Endothelial cell of umbilical vein (primary cell): ENCODE results near the gene APRT. TPM values are rescaled to one million over a fixed set of nuclear protein-coding genes. Genes with fewer than 3 reads are reported as not detected.

ENCODE experiments used
- BruUV-seq: library from RNA; stranded (reverse); fragments of 400-500 nt; replicated peaks from 2 replicates; lab custom pipeline; 2021; lab: Mats Ljungman, UMichigan
- CTCF ChIA-PET: fragments of 300-600, 350-600 bp; sonication (Branson Sonifier 250); formaldehyde crosslinking; loops from one replicate; lab custom pipeline; 2021; ENCODE audit warnings: antibody characterized with exemption, inconsistent platforms; lab: Charles Lee
- POLR2A ChIA-PET: fragments of 300-600, 350-600 bp; sonication (Branson Sonifier 250); formaldehyde crosslinking; loops from one replicate; lab custom pipeline; 2021; ENCODE audit warnings: antibody characterized with exemption, inconsistent platforms; lab: Charles Lee
- DNase-seq: peaks from one replicate; pipeline ENCODE4 v3.0.0-alpha.2; 2011; ENCODE audit warnings: low read depth, low spot score
- FAIRE-seq: peaks from 2 replicates; lab custom pipeline; 2011; peaks lifted over from hg19 to GRCh38; lab: Jason Lieb, UNC
- H2AFZ ChIP-seq: 2 replicates; pipeline ENCODE4 v1.6.0; 2012; ENCODE audit warnings: low read depth, low read length, control low read depth, inconsistent platforms
- H3K27ac ChIP-seq: 2 replicates; pipeline ENCODE4 v1.5.1; 2011; ENCODE audit warnings: low read depth, mild to moderate bottlenecking, control low read depth, low read length, moderate library complexity; ENCODE audit not compliant: insufficient read depth
- H3K27me3 ChIP-seq, 2 experiments: 2 replicates each; pipeline versions ENCODE4 v1.6.0 to v1.6.1; 2011; ENCODE audit warnings: low read length in 2 of 2, mixed read lengths in 1 of 2; ENCODE audit not compliant: control insufficient read depth in 2 of 2, insufficient read depth in 2 of 2
- H3K36me3 ChIP-seq, 2 experiments: 2 replicates in 1 of 2; 3 replicates in 1 of 2; pipeline ENCODE4 v1.5.1; 2011; ENCODE audit warnings: low read length in 2 of 2, mild to moderate bottlenecking in 1 of 2, moderate library complexity in 1 of 2; ENCODE audit not compliant: control insufficient read depth in 2 of 2, insufficient read depth in 2 of 2; ENCODE audit errors: extremely low read depth in 1 of 2
- H3K4me1 ChIP-seq: 3 replicates; pipeline ENCODE4 v1.5.1; 2011; ENCODE audit warnings: mild to moderate bottlenecking, low read length; ENCODE audit not compliant: control insufficient read depth, insufficient read depth; ENCODE audit errors: extremely low read depth
- H3K4me2 ChIP-seq: 2 replicates; pipeline ENCODE4 v1.6.1; 2011; ENCODE audit warnings: low read length, control low read depth, mixed read lengths; ENCODE audit not compliant: insufficient read depth
- H3K4me3 ChIP-seq, 3 experiments: fragments of 200-600 bp in 1 of 3; sonication (generic), shearing (Covaris generic) in 1 of 3; replicated peaks in 1 of 3; 2 replicates each; pipeline ENCODE4 v1.5.1; 2011 to 2016; ENCODE audit warnings: control low read depth in 3 of 3, low read length in 3 of 3, mild to moderate bottlenecking in 2 of 3, inconsistent platforms in 1 of 3, low read depth in 1 of 3, moderate library complexity in 1 of 3; ENCODE audit not compliant: insufficient read depth in 1 of 3
- H3K79me2 ChIP-seq: 2 replicates; pipeline ENCODE4 v1.6.0; 2012; ENCODE audit warnings: low read length, inconsistent platforms; ENCODE audit not compliant: control insufficient read depth, insufficient read depth
- H3K9ac ChIP-seq: replicated peaks from 2 replicates; pipeline ENCODE3; 2011; ENCODE audit warnings: low read length, control low read depth; ENCODE audit not compliant: insufficient read depth; ENCODE audit errors: extremely low read depth
- H3K9me1 ChIP-seq: replicated peaks from 3 replicates; pipeline ENCODE4 v1.6.0; 2011; ENCODE audit warnings: mild to moderate bottlenecking, low read length; ENCODE audit not compliant: control insufficient read depth, insufficient read depth; ENCODE audit errors: extremely low read depth
- H3K9me3 ChIP-seq: replicated peaks from 2 replicates; pipeline ENCODE4 v1.5.1; 2012; ENCODE audit warnings: low read length, inconsistent platforms; ENCODE audit not compliant: control insufficient read depth, insufficient read depth
- H4K20me1 ChIP-seq: replicated peaks from 2 replicates; pipeline ENCODE3; 2011; ENCODE audit warnings: mild to moderate bottlenecking, low read length; ENCODE audit not compliant: control insufficient read depth, insufficient read depth; ENCODE audit errors: extremely low read depth
- CTCF ChIP-seq, 2 donors: IDR thresholded peaks; 1 replicate in 1 of 2; 2 replicates in 1 of 2; pipeline ENCODE4 v1.5.1; 2011; ENCODE audit warnings: low read length in 2 of 2, mild to moderate bottlenecking in 2 of 2, moderate library complexity in 2 of 2, control low read depth in 1 of 2, inconsistent platforms in 1 of 2, low read depth in 1 of 2; ENCODE audit not compliant: insufficient read depth in 1 of 2; ENCODE audit errors: extremely low read depth in 1 of 2
- EZH2 ChIP-seq: IDR thresholded peaks from 2 replicates; pipeline ENCODE4 v1.6.1; 2012; ENCODE audit warnings: borderline replicate concordance, low read depth, mild to moderate bottlenecking, moderate library complexity, low read length, inconsistent platforms; ENCODE audit not compliant: severe bottlenecking
- FOS ChIP-seq: IDR thresholded peaks from 2 replicates; pipeline ENCODE4 v1.6.1; 2011; ENCODE audit warnings: mild to moderate bottlenecking, low read length, moderate library complexity, borderline replicate concordance; ENCODE audit not compliant: insufficient read depth
- GATA2 ChIP-seq: IDR thresholded peaks from 2 replicates; pipeline ENCODE4 v1.7.0; 2011; ENCODE audit warnings: low read depth, mild to moderate bottlenecking, moderate library complexity, mixed read lengths, low read length; ENCODE audit not compliant: insufficient read length, insufficient read depth
- JUN ChIP-seq: IDR thresholded peaks from 2 replicates; pipeline ENCODE4 v1.6.1; 2011; ENCODE audit warnings: borderline replicate concordance, low read depth; ENCODE audit not compliant: insufficient read length, insufficient read depth
- MAX ChIP-seq: IDR thresholded peaks from 2 replicates; pipeline ENCODE4 v1.6.1; 2011; ENCODE audit not compliant: insufficient read depth, insufficient read length
- MYC ChIP-seq: IDR thresholded peaks from one replicate; pipeline ENCODE4 v1.6.1; 2011; ENCODE audit warnings: mild to moderate bottlenecking, low read depth, low read length
- POLR2A ChIP-seq: IDR thresholded peaks from 2 replicates; pipeline ENCODE4 v1.6.1; 2012; ENCODE audit warnings: low read depth, mild to moderate bottlenecking, control low read depth, low read length
- POLR2AphosphoS5 ChIP-seq: IDR thresholded peaks from 2 replicates; pipeline ENCODE4 v1.6.1; 2012; ENCODE audit warnings: low read depth, mild to moderate bottlenecking, control low read depth, low read length, moderate library complexity; ENCODE audit not compliant: insufficient read depth
- dilution Hi-C: fragments of 300-500 bp; cut with MboI; formaldehyde crosslinking; loops from one replicate; pipeline ENCODE4 v1.15.0; 2019; ENCODE audit warnings: low sequenced_read_pairs; ENCODE audit not compliant: extremely low pct_ligation_motif_present
- intact Hi-C: fragments of 100-400 bp; cut with micrococcal nuclease; formaldehyde crosslinking; loops from one replicate; pipeline ENCODE4 v1.10.0; 2022
- polyA plus RNA-seq, 4 experiments: library from polyadenylated mRNA; depleted of rRNA in 3 of 4; stranded (reverse) in 3 of 4; unstranded in 1 of 4; fragments of >200 nt; gene quantifications; 2 replicates each; pipeline versions ENCODE4 v1.2.1 to v1.2.3, GENCODE V29; 2011 to 2012; ENCODE audit warnings: missing spikeins in 1 of 4
- total RNA-seq: library from RNA; stranded (reverse); gene quantifications from 2 replicates; pipeline ENCODE4 v1.2.3, GENCODE V29; 2021

The APRT gene
- total and polyA plus RNA-seq, 2 donors (not counting 3 experiments of a cell fraction or from before 2014, with no cell fraction given): 143 to 152 TPM

GRCh38 chr16:88784856-88785105 is 26.9 kb downstream of the APRT start:
- H3K4me2 ChIP-seq: no peak overlapping the region
- peaks cover 28% of the 10 kb centered on the region for H3K4me1 ChIP-seq
- no peaks in the 10 kb centered on the region for H3K9me1 ChIP-seq
- DNase-seq (no peak), FAIRE-seq (no peak)
- no peak for TF ChIP-seq POLR2AphosphoS5
- TF ChIP-seq MAX: no peak
- TF ChIP-seq JUN: no peak
- TF ChIP-seq EZH2: no peak
- no peak for TF ChIP-seq POLR2A
- TF ChIP-seq GATA2: no peak
- TF ChIP-seq CTCF (IDR thresholded peaks at IDR 0.05; ENCODE audit: extremely low read depth in 1 of 2, insufficient read depth in 1 of 2, low read depth in 1 of 2, low read length in 2 of 2): no peak
- TF ChIP-seq FOS: no peak
- TF ChIP-seq MYC: no peak
- no peaks in the 10 kb centered on the region for H3K36me3 ChIP-seq
- no peak overlapping the region for H2AFZ ChIP-seq
- H3K9ac ChIP-seq: peak overlapping the region; percentile 83
- H3K9me3 ChIP-seq: no peaks in the 10 kb centered on the region
- intact Hi-C loops: loop anchor here (1.0 kb wide), 2 partner anchors 40 to 47 kb away; no protein-coding TSS in a partner anchor
- H4K20me1 ChIP-seq: no peaks in the 10 kb centered on the region
- dilution Hi-C loops: no loop called here
- ChIA-PET CTCF (interaction anchor here (0.6 to 8.2 kb wide), 19 partner anchors 11 to 432 kb away, joined by 3 to 165 read pairs (median 7); partner anchors contain the start of genes APRT and TRAPPC2L), POLR2A (interaction anchor here (0.7 to 2.3 kb wide), 4 partner anchors 12 to 47 kb away, joined by 3 to 6 read pairs (median 4); partner anchors contain the start of gene APRT)
- no peaks in the 10 kb centered on the region for H3K27me3 ChIP-seq
- peak overlapping the region; percentile 32 to 93 (median 66) for H3K4me3 ChIP-seq
- H3K79me2 ChIP-seq: peaks cover 47% of the 10 kb centered on the region
- H3K27ac ChIP-seq: peak overlapping the region; percentile 86
- BruUV-seq: no TSS peak
